Ecto neural progenitor cell (in vitro differentiated cells): Measurements from ENCODE around the gene GLIS1.
A peak's percentile ranks its signal among the peaks of the same experiment; 100 is the strongest.

ENCODE experiments used
- DNase-seq: peaks from one replicate; pipeline ENCODE4 v3.0.0-alpha.2; 2018; ENCODE audit warnings: low spot score

Gene GLIS1

DNA sequence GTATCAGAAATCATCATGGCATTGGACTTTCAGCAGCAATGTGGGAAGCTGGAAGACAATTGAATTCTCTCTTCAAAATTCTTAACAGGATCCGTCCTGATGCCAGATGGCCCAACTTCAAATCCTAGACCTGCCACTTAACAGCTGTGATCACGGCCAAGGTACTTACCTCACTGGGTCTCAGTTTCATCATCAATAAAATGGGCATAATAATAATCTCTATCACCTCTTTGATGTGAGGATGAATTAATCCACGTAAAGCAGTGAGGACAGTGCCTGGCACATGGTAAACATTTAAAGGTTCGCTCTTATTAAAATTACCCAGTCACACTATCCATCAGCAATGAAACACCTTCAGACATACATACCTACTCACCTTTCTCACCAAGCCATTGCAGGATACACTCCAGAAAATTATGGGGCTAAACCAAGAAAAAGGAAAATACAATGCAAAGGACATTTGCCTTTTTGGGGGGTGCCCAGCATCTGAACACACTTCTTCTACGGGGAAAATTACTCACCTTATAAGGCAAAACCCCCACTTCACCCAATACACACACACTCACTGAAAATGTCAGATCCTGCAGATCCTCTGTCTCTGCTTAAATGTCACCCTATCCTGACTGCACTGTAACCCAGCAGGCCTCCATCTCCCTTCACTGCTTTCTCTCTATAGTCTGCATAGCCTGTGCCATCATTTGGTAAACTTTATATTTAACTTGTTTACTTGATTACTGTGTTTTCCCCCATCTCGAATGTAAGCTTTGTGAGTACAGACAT, 21.7 kb downstream of the GLIS1 start:
- no peak for DNase-seq

DNA sequence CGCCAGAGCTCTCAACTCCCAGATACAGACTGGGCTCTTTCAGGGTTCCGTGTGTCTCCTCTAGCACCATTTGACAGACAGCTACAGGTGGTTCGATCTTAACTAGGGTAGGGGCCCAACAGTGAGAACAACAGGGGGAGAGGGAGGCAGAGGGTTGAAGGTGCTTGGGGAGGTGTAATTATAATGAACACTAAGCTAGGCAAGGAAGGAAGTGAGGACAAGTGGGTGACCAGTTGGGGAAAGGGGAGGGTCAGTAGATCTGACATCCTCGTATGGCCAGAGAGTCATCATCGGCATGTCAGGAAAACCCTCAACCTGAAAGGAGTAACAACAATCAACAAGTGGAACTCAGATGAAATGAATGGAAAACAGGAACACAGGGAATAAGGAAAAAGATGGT, 22.8 kb downstream of the GLIS1 start:
- no peak for DNase-seq

DNA sequence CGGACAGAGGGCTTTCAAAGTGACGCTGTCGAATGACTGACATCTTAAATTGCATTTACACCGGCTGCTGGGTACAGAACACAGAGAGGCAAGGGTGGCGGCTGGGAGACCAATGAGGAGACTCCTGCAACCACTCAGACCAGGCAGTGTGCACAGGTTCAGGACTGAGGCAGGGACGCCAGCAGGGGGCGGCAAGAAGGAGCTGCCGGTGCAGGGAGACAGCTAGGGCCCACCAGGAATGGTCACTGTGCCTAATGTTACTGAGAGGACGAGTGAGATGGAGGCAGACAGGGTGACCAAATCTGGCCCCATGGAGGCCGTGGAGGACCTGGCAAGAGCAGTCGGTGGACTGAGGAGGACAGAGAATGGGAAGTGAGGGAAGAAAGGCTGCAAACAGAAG, 23.5 kb downstream of the GLIS1 start:
- DNase-seq: peak; percentile 80

DNA sequence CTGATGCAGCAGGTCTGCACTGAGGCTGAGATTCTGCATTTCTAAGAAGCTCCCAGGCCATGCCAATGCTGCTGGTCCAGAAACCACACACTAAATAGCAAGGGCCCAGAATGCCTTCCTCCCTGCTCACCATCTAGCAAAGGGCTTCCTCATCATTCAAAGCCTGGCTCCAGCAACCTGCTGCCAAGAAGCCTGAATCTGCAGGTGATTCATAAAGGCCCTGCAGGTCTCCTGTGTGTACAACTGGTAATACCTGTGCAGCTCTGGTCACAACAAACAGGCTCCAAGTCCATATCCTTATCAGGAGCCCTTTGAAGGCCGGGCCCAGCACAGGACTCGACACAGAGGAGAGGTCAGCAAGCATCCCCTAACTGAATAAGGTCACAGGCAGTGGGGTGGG, 26.7 kb downstream of the GLIS1 start:
- no peak for DNase-seq

DNA sequence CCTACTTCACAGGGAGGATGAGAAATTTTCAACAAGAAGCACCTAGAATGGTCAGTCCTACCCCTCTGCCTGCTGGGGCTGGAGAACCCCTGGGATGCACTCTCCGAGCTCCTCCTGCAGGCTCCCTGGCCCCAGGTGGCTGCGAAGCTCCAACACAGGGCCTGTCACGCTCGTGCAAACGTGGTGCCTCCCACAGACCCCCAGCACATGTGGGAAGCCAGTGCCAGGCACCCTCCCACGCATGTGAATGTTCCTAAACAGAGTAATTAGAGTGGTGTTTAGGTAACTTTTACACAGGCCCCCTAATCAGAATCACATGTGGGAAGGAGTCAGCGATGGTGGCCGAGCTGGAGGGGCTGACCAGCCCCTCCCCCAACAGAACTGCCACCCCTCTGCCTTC, 28.4 kb downstream of the GLIS1 start:
- no peak for DNase-seq

DNA sequence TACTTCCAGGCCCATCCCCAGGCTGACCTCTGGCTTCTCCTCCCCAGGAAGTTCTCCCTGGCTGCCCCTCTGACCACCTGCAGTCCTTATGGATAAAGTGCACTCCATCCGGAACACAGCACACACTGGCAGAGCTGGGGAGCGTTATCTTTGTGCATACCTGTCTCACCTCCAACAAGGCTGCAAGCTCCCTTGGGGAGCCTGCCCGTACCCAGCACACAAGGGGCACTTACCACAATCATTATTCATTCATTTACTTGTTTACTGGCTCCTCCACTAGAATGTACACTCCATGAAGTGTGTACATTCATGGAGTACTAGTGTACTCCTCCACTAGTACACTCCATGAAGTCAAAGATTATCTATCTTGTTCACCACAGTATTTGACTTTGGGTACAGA, 30.3 kb downstream of the GLIS1 start:
- DNase-seq: no peak

DNA sequence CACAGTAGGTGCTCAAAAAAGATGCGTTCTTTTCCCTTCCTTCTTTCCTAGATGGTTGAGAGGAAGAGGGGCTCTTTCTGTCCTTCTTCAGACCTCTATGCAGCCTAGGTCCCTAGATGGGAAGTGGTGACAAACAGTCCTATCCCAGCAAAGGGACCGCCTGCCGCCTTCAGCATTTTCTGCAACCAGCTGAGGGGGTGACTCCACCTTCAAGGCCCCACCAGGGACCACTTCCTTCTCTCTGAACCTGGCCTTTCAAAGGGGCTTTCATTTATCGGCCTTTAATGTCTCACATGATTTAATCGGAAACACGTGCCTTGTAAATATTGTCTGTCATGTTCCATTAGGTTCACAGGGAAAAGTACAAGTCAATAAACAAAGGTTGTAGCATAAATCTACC, 32.6 kb downstream of the GLIS1 start:
- DNase-seq: no peak

- DNase-seq: no peak
Observed at GRCh38 chr1:53705446-53706096, 33.4 kb downstream of the GLIS1 start.

DNA sequence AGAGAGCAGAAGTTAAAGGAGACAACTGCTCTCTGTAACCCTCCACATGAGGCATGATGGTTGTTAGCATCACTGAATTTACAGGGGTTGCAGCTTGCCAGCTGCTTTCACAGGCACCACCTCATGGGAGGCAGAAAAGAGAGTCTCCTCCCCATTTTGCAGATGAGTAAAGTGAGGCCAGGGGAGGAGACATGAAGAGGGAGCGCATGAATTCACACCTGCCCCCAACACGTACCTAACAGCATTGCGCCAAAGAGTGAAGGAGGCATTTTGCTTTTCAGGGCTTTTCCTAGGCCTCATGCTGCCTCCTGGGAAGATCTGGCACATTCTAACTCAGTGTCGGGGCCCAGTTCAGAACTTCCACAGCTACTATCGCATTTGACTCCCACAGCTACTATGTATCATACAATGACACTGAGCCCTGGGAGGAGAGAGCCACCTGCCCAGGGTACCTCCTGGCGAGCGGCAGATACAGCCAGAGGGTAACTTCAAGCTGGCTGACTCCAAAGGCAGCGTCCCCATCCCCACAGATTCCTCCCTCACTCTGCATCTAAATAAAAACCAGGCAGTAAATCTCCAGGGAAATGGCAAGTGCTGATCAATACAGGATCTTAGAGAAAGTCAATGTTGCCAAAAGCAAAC, 34.0 kb downstream of the GLIS1 start:
- DNase-seq: no peak

DNA sequence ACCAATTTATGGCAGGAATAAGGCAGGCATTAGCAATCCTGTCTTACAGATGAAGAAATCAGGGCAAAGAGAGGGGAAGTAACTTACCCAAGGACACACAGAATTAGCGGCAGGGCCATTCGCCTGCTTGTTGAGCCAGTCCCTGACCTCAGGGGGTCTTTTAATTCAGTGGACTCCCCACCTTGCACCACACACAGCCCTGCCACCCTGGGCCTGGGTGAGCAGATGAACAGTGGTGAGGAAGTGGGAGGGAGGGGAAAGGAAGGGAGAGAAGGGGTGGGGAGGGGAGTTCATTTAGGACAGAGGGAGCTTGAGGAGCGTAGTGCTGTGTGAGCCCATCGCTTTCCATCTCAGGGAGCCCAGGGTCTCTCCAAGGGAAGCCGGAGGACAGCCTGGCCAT, 34.7 kb downstream of the GLIS1 start:
- no peak for DNase-seq

GRCh38 chr1:53703174-53703573, 35.8 kb downstream of the GLIS1 start:
- no peak for DNase-seq

- DNase-seq: no peak
Observed at GRCh38 chr1:53702341-53702740, 36.6 kb downstream of the GLIS1 start.

GRCh38 chr1:53700776-53701175, 38.2 kb downstream of the GLIS1 start:
- no peak for DNase-seq

DNA sequence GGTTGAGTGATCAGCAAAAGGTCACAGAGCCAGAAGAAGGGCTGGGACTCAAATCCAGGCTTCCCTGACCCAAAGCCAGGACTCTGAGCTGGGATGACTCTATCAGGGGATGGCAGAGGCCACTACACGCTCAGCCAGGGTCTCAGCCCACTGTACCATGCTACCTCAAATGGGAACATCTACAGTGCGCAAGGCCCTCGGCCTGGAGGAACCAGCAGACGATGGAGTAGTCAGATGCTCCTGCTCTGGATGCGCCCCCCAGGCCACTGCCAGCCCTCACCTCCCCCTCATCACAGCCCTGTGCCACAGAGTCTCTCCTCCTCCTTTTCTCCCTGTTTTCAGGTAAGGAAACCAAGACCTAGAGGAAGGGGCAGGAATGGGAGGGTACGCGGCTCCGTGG, 39.0 kb downstream of the GLIS1 start:
- DNase-seq: no peak

DNA sequence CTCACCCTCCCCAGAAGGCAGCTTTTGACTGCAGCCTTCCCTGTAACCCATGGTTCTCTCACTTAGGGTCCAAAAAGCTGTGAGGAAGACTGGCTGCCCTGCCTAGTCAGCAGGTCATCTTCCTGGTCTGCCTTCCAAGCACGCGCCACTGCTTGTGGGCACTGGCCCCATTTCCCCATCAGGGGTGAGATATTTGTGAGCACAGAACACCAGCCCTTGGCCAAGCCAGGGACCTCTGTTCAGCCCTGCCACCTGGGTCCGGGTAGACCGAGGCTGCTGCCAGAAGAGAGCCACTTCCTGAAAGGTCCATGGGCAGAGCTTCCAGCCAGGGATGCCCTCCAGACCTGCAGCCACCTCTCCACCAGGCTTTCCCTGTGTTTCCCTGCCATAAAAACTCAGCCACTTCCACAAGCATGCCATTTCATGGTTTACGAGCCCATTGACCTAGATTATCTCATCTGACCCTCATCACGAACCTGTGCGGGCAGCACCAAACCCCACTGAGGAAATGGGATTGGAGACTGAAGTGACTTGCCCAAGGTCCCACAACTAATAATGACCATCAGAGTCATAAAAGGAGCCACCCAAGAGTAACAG, 40.5 kb downstream of the GLIS1 start:
- DNase-seq: no peak

- no peak for DNase-seq
Observed at GRCh38 chr1:53697721-53698383, 41.1 kb downstream of the GLIS1 start.

DNA sequence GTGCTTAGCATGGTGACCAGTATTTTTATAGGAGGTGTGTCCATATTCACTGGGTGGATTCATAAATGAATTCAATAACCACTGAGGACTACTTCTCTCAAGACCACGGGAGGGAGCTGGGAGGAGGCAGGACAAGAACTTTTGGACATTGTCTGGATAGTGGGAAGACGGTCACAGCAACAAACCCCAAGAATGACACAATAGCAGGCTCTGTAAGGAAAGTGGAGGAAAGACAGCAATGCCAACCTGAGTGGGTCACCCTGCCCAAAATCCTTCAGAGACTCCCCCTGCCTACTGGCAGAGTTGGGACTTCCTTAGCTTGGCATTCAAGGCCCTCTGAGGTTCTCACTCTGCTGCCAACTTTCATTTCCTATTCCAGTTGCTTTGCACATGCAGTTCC, 42.0 kb downstream of the GLIS1 start:
- no peak for DNase-seq

DNA sequence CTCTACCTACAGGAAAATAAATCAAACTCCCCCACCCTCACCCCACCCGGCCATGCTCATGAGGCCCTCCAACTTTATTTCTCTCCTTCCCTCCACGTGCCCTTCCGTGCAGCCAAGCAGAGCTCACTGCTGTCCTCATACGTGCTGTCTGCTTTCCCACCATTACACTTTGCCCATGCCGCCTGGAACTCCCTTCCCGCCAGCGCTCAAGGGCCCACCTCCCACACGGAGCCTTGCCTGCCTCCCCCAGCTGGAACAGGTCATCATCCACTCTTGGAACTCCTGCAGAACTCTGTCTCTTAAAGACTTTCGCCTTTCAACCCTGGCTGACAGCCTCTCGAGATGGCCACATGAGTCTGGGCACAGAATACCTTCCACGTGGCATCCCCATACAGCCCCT, 42.4 kb downstream of the GLIS1 start:
- no peak for DNase-seq

DNA sequence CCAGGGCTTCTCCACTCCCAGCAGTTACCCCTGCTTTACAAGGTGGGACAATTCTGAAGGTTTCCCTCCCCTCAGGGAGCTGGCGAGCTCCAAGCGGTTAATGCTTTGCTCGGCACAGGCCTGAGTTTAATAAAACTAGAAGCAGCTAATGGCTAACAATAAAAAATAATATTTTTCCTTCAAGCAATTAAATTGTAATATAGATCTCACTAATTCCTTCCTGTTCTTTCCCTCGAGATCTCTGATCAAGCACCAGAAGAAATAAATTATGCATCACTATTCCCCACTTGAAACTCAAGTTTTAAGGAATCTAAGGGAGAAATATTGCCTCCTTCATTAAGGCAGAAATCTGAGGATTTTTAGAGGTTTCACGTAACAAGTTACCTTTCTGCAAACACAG, 42.9 kb downstream of the GLIS1 start:
- DNase-seq: no peak

GRCh38 chr1:53695116-53695515, 43.8 kb downstream of the GLIS1 start:
- no peak for DNase-seq

DNA sequence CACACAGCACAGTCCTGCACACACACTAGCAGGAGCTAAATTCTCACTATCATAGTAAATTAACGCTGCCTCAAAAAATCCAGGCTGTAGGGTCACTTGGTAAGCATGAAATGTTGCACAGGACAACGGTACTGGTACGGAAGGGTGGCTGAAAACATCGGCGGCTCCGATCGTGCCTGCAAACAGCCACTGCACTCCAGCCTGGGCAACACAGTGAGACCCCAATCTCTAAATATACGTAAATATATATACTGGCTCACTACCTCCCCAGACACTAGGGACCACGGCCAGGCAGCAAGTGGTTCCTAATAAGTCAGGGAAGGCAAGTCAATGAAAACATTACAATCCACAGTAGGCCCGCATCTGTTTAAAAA, 44.3 kb downstream of the GLIS1 start:
- no peak for DNase-seq
